IPS-18c (cell line): Measurements from ENCODE around the gene GPC5.

ENCODE experiments used
- H3K4me3 ChIP-seq: 2 replicates; pipeline ENCODE4 v1.7.0; 2013; ENCODE audit warnings: low read depth, mild to moderate bottlenecking, low read length, moderate library complexity; ENCODE audit not compliant: insufficient read depth
- H3K9me3 ChIP-seq: one replicate; pipeline ENCODE4 v1.6.1; 2013; ENCODE audit warnings: mild to moderate bottlenecking, low read length, moderate library complexity; ENCODE audit not compliant: control insufficient read depth, insufficient read depth

GPC5 gene

GRCh38 chr13:92365904-92366303 is 967.5 kb downstream of the GPC5 start:
- no peaks in the 10 kb centered on the region for H3K9me3 ChIP-seq
- no peak overlapping the region for H3K4me3 ChIP-seq

GRCh38 chr13:92377396-92377795 is 979.0 kb downstream of the GPC5 start:
- Histone ChIP-seq H3K9me3 (no peaks in the 10 kb centered on the region), H3K4me3 (no peak overlapping the region)

- no peaks in the 10 kb centered on the region for H3K9me3 ChIP-seq
- H3K4me3 ChIP-seq: no peak overlapping the region
These were observed 981.0 kb downstream of the GPC5 start for GRCh38 chr13:92379371-92379770.

- H3K9me3 ChIP-seq: no peaks in the 10 kb centered on the region
- no peak overlapping the region for H3K4me3 ChIP-seq
These were observed 986.0 kb downstream of the GPC5 start for GRCh38 chr13:92384410-92384809.

GRCh38 chr13:92387245-92387644 is 988.8 kb downstream of the GPC5 start:
- H3K4me3 ChIP-seq: no peak overlapping the region
- H3K9me3 ChIP-seq: no peaks in the 10 kb centered on the region

GRCh38 chr13:92390217-92390616 is 991.8 kb downstream of the GPC5 start:
- H3K9me3 ChIP-seq: no peaks in the 10 kb centered on the region
- H3K4me3 ChIP-seq: no peak overlapping the region

GRCh38 chr13:92403606-92404005 is 1005.2 kb downstream of the GPC5 start:
- Histone ChIP-seq H3K9me3 (no peaks in the 10 kb centered on the region), H3K4me3 (no peak overlapping the region)

GRCh38 chr13:92407858-92408257 is 1009.4 kb downstream of the GPC5 start:
- Histone ChIP-seq H3K9me3 (no peaks in the 10 kb centered on the region), H3K4me3 (no peak overlapping the region)

- H3K9me3 ChIP-seq: no peaks in the 10 kb centered on the region
- no peak overlapping the region for H3K4me3 ChIP-seq
These were observed 1014.1 kb downstream of the GPC5 start for GRCh38 chr13:92412481-92412880.

GRCh38 chr13:92412996-92413395 is 1014.6 kb downstream of the GPC5 start:
- Histone ChIP-seq H3K4me3 (no peak overlapping the region), H3K9me3 (no peaks in the 10 kb centered on the region)

- H3K4me3 ChIP-seq: no peak overlapping the region
These were observed 1015.0 kb downstream of the GPC5 start for GRCh38 chr13:92413452-92413851.

GRCh38 chr13:92414851-92415250 is 1016.4 kb downstream of the GPC5 start:
- Histone ChIP-seq H3K4me3 (no peak overlapping the region), H3K9me3 (no peaks in the 10 kb centered on the region)

More at GRCh38 chr13:92413452-92413851, 1015.0 kb downstream of the GPC5 start:
- H3K9me3 ChIP-seq: no peaks in the 10 kb centered on the region

GRCh38 chr13:92415781-92416180 is 1017.4 kb downstream of the GPC5 start:
- Histone ChIP-seq H3K9me3 (no peaks in the 10 kb centered on the region), H3K4me3 (no peak overlapping the region)

GRCh38 chr13:92418818-92419412 is 1020.5 kb downstream of the GPC5 start:
- no peak overlapping the region for H3K4me3 ChIP-seq
- no peaks in the 10 kb centered on the region for H3K9me3 ChIP-seq

- Histone ChIP-seq H3K9me3 (no peaks in the 10 kb centered on the region), H3K4me3 (no peak overlapping the region)
These were observed 1030.8 kb downstream of the GPC5 start for GRCh38 chr13:92429231-92429630.

GRCh38 chr13:92433386-92433785 is 1035.0 kb downstream of the GPC5 start:
- H3K4me3 ChIP-seq: no peak overlapping the region
- H3K9me3 ChIP-seq: no peaks in the 10 kb centered on the region

- Histone ChIP-seq H3K4me3 (no peak overlapping the region), H3K9me3 (no peaks in the 10 kb centered on the region)
These were observed 1035.5 kb downstream of the GPC5 start for GRCh38 chr13:92433963-92434362.

- Histone ChIP-seq H3K4me3 (no peak overlapping the region), H3K9me3 (no peaks in the 10 kb centered on the region)
These were observed 1038.5 kb downstream of the GPC5 start for GRCh38 chr13:92436924-92437323.

- no peak overlapping the region for H3K4me3 ChIP-seq
- H3K9me3 ChIP-seq: no peaks in the 10 kb centered on the region
These were observed 1045.8 kb downstream of the GPC5 start for GRCh38 chr13:92444244-92444643.
